Cardiac fibroblast (primary cell): ENCODE data around the gene ITGAV.
A peak's percentile ranks its signal among the peaks of the same experiment; 100 is the strongest.

Source experiments
- DNase-seq, 2 donors: peaks; one replicate each; pipeline versions ENCODE4 v3.0.0 to v3.0.0-alpha.2; 2010; ENCODE audit warnings: low read depth in 2 of 2
- H3K4me3 ChIP-seq, 2 donors: replicated peaks in 1 of 2; 1 replicate in 1 of 2; 2 replicates in 1 of 2; pipeline ENCODE4 v1.5.1; 2011; ENCODE audit warnings: low read depth in 2 of 2, low read length in 2 of 2, mild to moderate bottlenecking in 2 of 2, moderate library complexity in 1 of 2
- TF ChIP-seq, protein P1 (sequence below): IDR thresholded peaks from one replicate; pipeline ENCODE4 v1.5.1; 2011; ENCODE audit warnings: low read depth, mild to moderate bottlenecking, low read length, inconsistent platforms

Gene ITGAV

DNA sequence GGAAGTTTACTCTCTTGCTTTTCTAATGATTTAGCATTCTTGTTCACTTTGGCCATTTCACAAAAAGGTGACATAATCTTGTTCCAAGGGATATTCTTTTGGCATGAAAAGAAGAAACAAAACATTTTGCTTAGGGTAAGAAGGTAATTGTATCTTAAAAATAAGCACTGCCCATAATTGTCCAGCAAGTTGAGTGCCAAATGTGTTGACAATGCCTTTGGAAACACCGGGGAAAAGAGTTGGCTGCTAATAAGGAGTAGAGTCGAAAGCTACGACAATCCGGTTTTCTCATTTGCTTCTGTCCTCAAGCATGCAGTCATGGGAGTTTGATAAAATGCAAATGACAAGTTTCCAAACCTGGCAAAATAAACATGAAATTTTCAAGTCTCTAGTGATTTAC is 27.3 kb downstream of the ITGAV start:
- H3K4me3 ChIP-seq, result no peak overlapping the region
- TF ChIP-seq, protein P1, sequence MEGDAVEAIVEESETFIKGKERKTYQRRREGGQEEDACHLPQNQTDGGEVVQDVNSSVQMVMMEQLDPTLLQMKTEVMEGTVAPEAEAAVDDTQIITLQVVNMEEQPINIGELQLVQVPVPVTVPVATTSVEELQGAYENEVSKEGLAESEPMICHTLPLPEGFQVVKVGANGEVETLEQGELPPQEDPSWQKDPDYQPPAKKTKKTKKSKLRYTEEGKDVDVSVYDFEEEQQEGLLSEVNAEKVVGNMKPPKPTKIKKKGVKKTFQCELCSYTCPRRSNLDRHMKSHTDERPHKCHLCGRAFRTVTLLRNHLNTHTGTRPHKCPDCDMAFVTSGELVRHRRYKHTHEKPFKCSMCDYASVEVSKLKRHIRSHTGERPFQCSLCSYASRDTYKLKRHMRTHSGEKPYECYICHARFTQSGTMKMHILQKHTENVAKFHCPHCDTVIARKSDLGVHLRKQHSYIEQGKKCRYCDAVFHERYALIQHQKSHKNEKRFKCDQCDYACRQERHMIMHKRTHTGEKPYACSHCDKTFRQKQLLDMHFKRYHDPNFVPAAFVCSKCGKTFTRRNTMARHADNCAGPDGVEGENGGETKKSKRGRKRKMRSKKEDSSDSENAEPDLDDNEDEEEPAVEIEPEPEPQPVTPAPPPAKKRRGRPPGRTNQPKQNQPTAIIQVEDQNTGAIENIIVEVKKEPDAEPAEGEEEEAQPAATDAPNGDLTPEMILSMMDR, result no peak
- DNase-seq, result no peak

DNA sequence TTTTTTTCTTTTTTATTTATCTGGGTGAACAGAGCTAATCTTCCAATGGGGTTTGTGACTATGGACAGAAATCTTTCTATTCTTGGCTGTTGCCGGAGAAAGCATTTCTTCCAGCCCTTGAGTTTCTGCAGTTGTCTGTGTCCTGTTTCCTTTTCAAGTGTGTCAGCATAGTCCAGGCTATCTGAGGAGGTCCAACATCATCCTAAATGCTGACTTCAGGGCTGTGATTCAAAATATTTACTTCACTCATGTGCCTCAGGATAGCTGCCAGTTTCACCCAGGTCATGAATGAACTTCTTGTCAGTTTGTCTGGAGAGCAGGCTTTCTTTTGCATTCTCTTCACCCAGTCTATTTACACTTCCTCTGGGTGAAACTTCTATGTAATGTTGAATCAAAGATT is 27.9 kb downstream of the ITGAV start:
- TF ChIP-seq, protein P1, result no peak
- peak in 1 of 2 donors; percentile 26 for DNase-seq
- no peak overlapping the region for H3K4me3 ChIP-seq

DNA sequence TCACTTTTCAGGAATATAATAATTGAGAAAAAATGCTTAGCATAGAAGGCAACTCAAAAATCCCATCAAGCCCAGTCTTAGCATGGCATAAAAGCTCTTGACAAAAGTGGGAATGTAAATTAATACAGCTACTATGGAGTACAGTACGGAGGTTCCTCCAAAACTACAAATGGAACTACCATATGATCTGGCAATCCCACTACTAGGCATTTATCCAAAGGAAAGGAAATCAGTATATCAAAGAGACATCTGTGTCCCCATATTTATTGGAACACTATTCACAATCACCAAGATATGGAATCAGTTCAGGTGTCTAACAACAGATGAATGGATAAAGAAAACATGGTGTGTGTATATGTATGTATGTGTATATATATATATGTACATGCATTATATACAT is 28.8 kb downstream of the ITGAV start:
- no peak for DNase-seq
- TF ChIP-seq, protein P1, result no peak
- no peak overlapping the region for H3K4me3 ChIP-seq

DNA sequence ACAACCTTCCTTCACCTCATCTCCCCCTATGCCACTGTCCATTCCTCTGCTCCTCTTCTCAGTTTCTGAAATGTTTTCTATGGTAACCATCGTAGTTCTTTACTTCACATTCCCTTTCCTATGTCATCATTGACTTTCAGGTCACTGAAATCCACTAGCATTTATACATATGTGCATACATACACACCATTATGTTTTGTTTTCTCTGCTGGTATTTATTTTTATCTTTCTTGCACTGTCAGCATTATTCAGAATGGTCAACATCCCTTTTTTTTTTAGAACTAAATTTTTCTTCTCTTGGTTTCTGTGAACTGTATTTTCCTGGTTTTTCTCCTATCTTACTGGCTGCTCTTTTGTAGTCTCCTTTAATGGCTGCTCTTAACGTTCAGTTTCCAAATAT is 33.2 kb downstream of the ITGAV start:
- TF ChIP-seq, protein P1, result no peak
- H3K4me3 ChIP-seq, result no peak overlapping the region
- DNase-seq, result no peak

DNA sequence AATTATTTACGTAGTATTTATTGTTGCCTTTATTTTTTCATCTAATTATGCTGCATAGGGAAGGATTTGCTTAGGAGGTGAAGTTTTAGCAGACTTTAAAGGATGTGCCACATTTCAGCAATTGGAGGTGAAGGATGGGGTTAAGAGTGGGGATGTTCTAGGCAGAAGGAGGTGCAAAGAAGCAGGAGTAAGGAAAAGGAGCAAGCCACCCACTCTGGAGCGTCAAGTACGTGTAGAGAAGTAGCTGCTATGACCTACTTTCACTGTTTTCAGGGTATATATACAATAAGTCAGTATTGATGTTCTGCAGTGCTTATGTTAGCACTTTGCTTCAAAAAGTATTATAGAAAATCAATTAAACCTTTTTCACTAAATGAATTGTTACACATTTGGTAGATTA is 34.4 kb downstream of the ITGAV start:
- H3K4me3 ChIP-seq, result no peak overlapping the region
- DNase-seq, result no peak
- TF ChIP-seq, protein P1, result no peak

DNA sequence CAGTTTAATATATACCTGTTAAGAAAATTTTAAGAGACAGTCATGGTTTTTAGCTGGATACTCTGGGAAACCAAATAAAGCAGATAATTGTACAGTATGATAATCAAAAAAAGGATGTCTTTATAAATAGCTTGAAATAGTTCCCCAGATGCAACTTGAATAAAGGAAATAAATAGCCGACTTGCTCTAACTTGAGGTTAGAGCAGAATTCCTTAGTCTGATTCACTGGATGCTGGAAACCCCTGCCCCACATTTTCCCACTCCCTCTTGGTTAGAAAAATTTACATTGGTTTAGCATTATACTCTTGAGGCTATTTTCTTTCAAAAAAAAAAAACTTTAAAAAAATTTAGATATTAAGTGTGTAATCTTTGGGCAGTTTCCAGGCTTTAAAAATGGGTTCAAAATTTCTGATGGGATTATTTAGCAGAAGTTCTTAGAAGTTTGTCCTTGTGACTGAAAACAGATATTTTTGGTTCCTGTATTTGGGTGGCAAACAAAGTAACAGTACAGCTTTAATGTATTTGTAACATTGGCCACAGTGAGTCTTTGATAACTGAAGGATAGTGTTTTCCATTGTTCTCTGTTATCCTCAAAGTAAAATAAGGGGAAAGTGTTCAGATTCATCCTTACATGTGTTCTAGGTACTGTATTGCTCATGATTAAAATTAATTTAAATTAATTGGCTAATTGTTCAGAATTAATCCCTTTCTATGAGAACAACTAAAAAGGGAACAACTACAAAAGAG is 39.6 kb downstream of the ITGAV start:
- no peak for DNase-seq
- TF ChIP-seq, protein P1, result no peak
- no peak overlapping the region for H3K4me3 ChIP-seq

DNA sequence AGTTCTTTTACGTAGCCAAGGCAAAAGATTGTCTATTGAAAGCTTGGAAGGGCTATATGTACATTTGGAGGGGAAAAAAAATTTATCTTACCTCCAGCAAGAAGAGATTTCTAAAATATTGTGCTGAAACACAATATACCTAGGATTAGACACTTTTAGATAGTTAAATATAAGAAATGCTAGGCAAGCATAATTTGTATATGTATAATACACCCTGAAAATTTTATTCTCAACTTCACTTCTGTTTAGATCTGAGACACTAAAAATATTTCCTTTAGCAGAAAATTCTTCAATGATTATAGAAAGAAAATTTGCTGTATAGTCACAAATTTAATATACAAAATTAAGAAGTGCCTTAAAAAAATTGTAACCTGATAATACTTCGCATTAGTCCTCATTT is 42.6 kb downstream of the ITGAV start:
- no peak overlapping the region for H3K4me3 ChIP-seq
- no peak for DNase-seq
- TF ChIP-seq, protein P1, result no peak
